Jurkat, Clone E6-1 (cell line): ENCODE results near the gene GOLGA1.

Experiments used
- DNase-seq: peaks from one replicate; pipeline ENCODE4 v3.0.0-alpha.2; 2011; ENCODE audit warnings: low read depth, low spot score
- H3K4me3 ChIP-seq: 2 replicates; pipeline ENCODE4 v1.5.1; 2011; ENCODE audit warnings: mild to moderate bottlenecking, low read length, control low read depth, moderate library complexity

The GOLGA1 gene

GRCh38 chr9:124868511-124869465 is 72.1 kb downstream of the GOLGA1 start:
- peak; percentile 82 for DNase-seq
- peak overlapping the region; percentile 75 for H3K4me3 ChIP-seq

GRCh38 chr9:124863371-124863871 is 77.5 kb downstream of the GOLGA1 start:
- no peak for DNase-seq
- H3K4me3 ChIP-seq = no peak overlapping the region

- DNase-seq = peak; percentile 89
- H3K4me3 ChIP-seq = peak within 1 kb of the TSS; percentile 81
These were observed 79.3 kb downstream of the GOLGA1 start, which contains the start of the genes ARPC5L and RPL35 for GRCh38 chr9:124861342-124862229. ARPC5L (plus strand) TSS chr9:124862130; CDS start chr9:124869291, 7,161 bp downstream. RPL35 (minus strand) TSS chr9:124861957; CDS start chr9:124861912, 45 bp downstream.

- DNase-seq = no peak
- H3K4me3 ChIP-seq = peak overlapping the region; percentile 81
These were observed 80.1 kb downstream of the GOLGA1 start for GRCh38 chr9:124860582-124861341.

- no peak for DNase-seq
- peak overlapping the region; percentile 81 for H3K4me3 ChIP-seq
These were observed 80.9 kb downstream of the GOLGA1 start for GRCh38 chr9:124859803-124860581.

- no peak overlapping the region for H3K4me3 ChIP-seq
- DNase-seq = no peak
These were observed 82.4 kb downstream of the GOLGA1 start for GRCh38 chr9:124858330-124859046.

GRCh38 chr9:124857533-124858162 is 83.2 kb downstream of the GOLGA1 start:
- no peak overlapping the region for H3K4me3 ChIP-seq

GRCh38 chr9:124855944-124856765 is 84.7 kb downstream of the GOLGA1 start:
- H3K4me3 ChIP-seq = no peak overlapping the region
- no peak for DNase-seq

More at GRCh38 chr9:124857533-124858162, 83.2 kb downstream of the GOLGA1 start:
- DNase-seq = no peak

GRCh38 chr9:124855566-124855943 is 85.3 kb downstream of the GOLGA1 start:
- H3K4me3 ChIP-seq = no peak overlapping the region
- no peak for DNase-seq

- H3K4me3 ChIP-seq = no peak overlapping the region
- DNase-seq = no peak
These were observed 86.1 kb downstream of the GOLGA1 start for GRCh38 chr9:124854822-124855221.

- no peak overlapping the region for H3K4me3 ChIP-seq
- DNase-seq = no peak
These were observed 86.7 kb downstream of the GOLGA1 start for GRCh38 chr9:124854161-124854560.

- no peak overlapping the region for H3K4me3 ChIP-seq
- no peak for DNase-seq
These were observed 87.2 kb downstream of the GOLGA1 start for GRCh38 chr9:124853605-124854143.

- peak; percentile 27 for DNase-seq
- peak within 1 kb of the TSS; percentile 46 for H3K4me3 ChIP-seq
These were observed 87.9 kb downstream of the GOLGA1 start, which contains the start of gene WDR38 for GRCh38 chr9:124852829-124853531. WDR38 (plus strand) TSS chr9:124853460; CDS start chr9:124853532, 72 bp downstream.

- DNase-seq = no peak
- peak overlapping the region; percentile 46 for H3K4me3 ChIP-seq
These were observed 88.6 kb downstream of the GOLGA1 start for GRCh38 chr9:124852121-124852828.

- no peak for DNase-seq
These were observed 91.1 kb downstream of the GOLGA1 start for GRCh38 chr9:124849801-124850200.

More at GRCh38 chr9:124849801-124850200, 91.1 kb downstream of the GOLGA1 start:
- H3K4me3 ChIP-seq = no peak overlapping the region
